Type B pancreatic cell (in vitro differentiated cells): Measurements from ENCODE around the gene KIF4A. TPM values are rescaled to one million over a fixed set of nuclear protein-coding genes. Genes with fewer than 3 reads are reported as not detected.

Experiments used
- DNase-seq: peaks from one replicate; pipeline ENCODE4 v3.0.0; 2021; ENCODE audit warnings: mixed read lengths; ENCODE audit not compliant: unreplicated experiment; ENCODE audit errors: extremely low spot score
- H3K27ac Mint-ChIP-seq: 2 replicates; pipeline ENCODE4 v1.8.0; 2021; ENCODE audit warnings: mild to moderate bottlenecking, mixed read lengths
- H3K27me3 Mint-ChIP-seq: 2 replicates; pipeline ENCODE4 v1.8.0; 2021; ENCODE audit warnings: mixed read lengths
- H3K36me3 Mint-ChIP-seq: 2 replicates; pipeline ENCODE4 v1.8.0; 2021; ENCODE audit warnings: mixed read lengths
- H3K4me1 Mint-ChIP-seq: one replicate; pipeline ENCODE4 v1.8.0; 2021; ENCODE audit warnings: mixed read lengths; ENCODE audit not compliant: unreplicated experiment
- H3K4me3 Mint-ChIP-seq: 2 replicates; pipeline ENCODE4 v1.8.0; 2021; ENCODE audit warnings: mild to moderate bottlenecking, mixed read lengths
- H3K9me3 Mint-ChIP-seq: 2 replicates; pipeline ENCODE4 v1.8.0; 2021; ENCODE audit warnings: mixed read lengths
- total RNA-seq: library from RNA; stranded (reverse); gene quantifications from 2 replicates; pipeline ENCODE4 v1.2.1, GENCODE V29; 2021; ENCODE audit warnings: low replicate concordance
- TF ChIP-seq, protein P1 (sequence below): fragments of 200-600 bp; sonication (generic); conservative IDR thresholded peaks from 2 replicates; pipeline ENCODE4 v1.5.0; 2021; ENCODE audit warnings: antibody characterized with exemption, mild to moderate bottlenecking

Gene KIF4A
- total RNA-seq, 1 donor from 2014 or later = 29.8 TPM

DNA sequence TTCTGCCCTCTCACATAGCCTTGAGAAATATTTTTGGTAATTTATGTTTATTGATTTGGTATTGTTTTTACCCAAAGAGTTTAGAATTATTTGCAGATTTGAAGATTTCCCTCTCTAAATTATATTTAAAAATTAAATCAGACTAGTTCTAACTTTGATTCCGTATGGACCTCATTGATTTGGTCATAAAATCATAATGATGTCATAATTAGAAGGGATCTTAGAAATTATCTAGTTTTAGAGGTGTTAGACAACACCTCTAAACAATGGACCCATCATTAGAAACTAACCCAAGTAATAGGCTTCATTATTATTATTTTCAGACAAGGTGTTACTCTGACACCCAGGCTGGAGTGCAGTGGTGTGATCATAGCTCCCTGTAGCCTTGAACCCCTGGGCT, 178.8 kb downstream of the KIF4A start:
- TF ChIP-seq, protein P1, sequence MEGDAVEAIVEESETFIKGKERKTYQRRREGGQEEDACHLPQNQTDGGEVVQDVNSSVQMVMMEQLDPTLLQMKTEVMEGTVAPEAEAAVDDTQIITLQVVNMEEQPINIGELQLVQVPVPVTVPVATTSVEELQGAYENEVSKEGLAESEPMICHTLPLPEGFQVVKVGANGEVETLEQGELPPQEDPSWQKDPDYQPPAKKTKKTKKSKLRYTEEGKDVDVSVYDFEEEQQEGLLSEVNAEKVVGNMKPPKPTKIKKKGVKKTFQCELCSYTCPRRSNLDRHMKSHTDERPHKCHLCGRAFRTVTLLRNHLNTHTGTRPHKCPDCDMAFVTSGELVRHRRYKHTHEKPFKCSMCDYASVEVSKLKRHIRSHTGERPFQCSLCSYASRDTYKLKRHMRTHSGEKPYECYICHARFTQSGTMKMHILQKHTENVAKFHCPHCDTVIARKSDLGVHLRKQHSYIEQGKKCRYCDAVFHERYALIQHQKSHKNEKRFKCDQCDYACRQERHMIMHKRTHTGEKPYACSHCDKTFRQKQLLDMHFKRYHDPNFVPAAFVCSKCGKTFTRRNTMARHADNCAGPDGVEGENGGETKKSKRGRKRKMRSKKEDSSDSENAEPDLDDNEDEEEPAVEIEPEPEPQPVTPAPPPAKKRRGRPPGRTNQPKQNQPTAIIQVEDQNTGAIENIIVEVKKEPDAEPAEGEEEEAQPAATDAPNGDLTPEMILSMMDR = no peak
- DNase-seq = no peak
- Mint-ChIP-seq H3K36me3 (peaks cover 5% of the 10 kb centered on the region), H3K9me3 (peaks cover 4% of the 10 kb centered on the region), H3K27ac (no peak overlapping the region), H3K4me3 (no peak overlapping the region), H3K27me3 (no peaks in the 10 kb centered on the region), H3K4me1 (no peaks in the 10 kb centered on the region)

Other genes with a start within 250 kb of the KIF4A start
- gene AWAT2, start 240.2 kb upstream of the KIF4A start, total RNA-seq = not detected in 2 replicates
- not detected in 2 replicates for gene OTUD6A, start 227.6 kb upstream of the KIF4A start, total RNA-seq
- 60.3 and 60.4 TPM in 2 replicates for gene IGBP1, start 156.7 kb upstream of the KIF4A start, total RNA-seq
- not detected in 2 replicates for gene DGAT2L6, start 112.6 kb upstream of the KIF4A start, total RNA-seq
- gene AWAT1, start 55.4 kb upstream of the KIF4A start, total RNA-seq = not detected in 2 replicates
- not detected in 2 replicates for gene P2RY4, start 29.9 kb upstream of the KIF4A start, total RNA-seq
- not detected in 2 replicates for gene ARR3, start 21.8 kb upstream of the KIF4A start, total RNA-seq
- not detected in 2 replicates for gene RAB41, start 7.9 kb upstream of the KIF4A start, total RNA-seq
- 41.5 and 44.0 TPM in 2 replicates for gene PDZD11, start 177 bp upstream of the KIF4A start, total RNA-seq
- gene GDPD2, start 133.2 kb downstream of the KIF4A start, total RNA-seq = 2.0 and 4.0 TPM in 2 replicates
- 41.8 and 44.9 TPM in 2 replicates for gene DLG3, start 154.7 kb downstream of the KIF4A start, total RNA-seq